Mammary epithelial cell (primary cell): Measurements from ENCODE around the gene ERN1.

ENCODE experiments used
- CTCF ChIP-seq, 2 donors: IDR thresholded peaks in 1 of 2; conservative IDR thresholded peaks in 1 of 2; 2 replicates each; pipeline ENCODE4 v1.5.1; 2011 to 2012; ENCODE audit warnings: inconsistent platforms in 2 of 2, low read length in 2 of 2, mild to moderate bottlenecking in 2 of 2, control low read depth in 1 of 2, low read depth in 1 of 2; ENCODE audit not compliant: insufficient read depth in 1 of 2; ENCODE audit errors: extremely low read depth in 1 of 2
- EZH2 ChIP-seq: IDR thresholded peaks from 2 replicates; pipeline ENCODE4 v1.6.1; 2012; ENCODE audit warnings: low read length, inconsistent platforms, borderline replicate concordance

GRCh38 chr17:64111831-64112230, 18.1 kb downstream of the ERN1 start:
- TF ChIP-seq CTCF (conservative IDR thresholded peaks at IDR 0.05 in 1 of 2, IDR thresholded peaks at IDR 0.05 in 1 of 2; ENCODE audit: extremely low read depth in 1 of 2, insufficient read depth in 1 of 2, low read depth in 1 of 2, low read length in 2 of 2) (no peak), EZH2 (no peak)
